ENCODE results near the gene KBTBD4. TPM values are rescaled to one million over a fixed set of nuclear protein-coding genes. Genes with fewer than 3 reads are reported as not detected.
"Not testable (repeated sequence)": the region's sequence is repeated elsewhere in the genome, so short reads cannot be mapped to it uniquely, and the experiment has no call there.

The KBTBD4 gene
- polyA plus RNA-seq, 1 donor from 2014 or later: 79.5 TPM

DNA sequence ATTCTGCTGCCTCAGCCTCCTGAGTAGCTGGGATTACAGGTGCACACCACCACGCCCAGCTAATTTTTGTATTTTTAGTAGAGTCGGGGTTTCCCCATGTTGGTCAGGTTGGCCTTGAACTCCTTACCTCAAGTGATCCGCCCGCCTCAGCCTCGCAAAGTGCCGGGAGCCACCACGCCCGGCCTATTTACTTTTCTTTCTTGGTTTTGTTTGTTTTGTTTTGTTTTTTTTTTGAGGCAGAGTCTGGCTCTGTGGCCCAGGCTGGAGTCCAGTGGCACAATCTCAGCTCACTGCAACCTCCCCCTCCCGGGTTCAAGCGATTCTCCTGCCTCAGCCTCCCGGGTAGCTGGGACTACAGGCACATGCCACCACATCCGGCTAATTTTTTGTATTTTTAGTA lies 21.8 kb downstream of the KBTBD4 start:
- H3K36me3 ChIP-seq (ENCODE audit: insufficient read depth, low read length); H3K79me2 ChIP-seq (replicated peaks; ENCODE audit: insufficient read depth, low read length); H3K9me3 ChIP-seq (ENCODE audit: low read length); H2AFZ ChIP-seq (ENCODE audit: low read depth, low read length); H3K9me2 ChIP-seq (ENCODE audit: insufficient read depth, low read length); H4K20me1 ChIP-seq (ENCODE audit: insufficient read depth); H3K4me2 ChIP-seq (ENCODE audit: low read length); H3F3A ChIP-seq (ENCODE audit: insufficient read depth, low read length, poor library complexity, severe bottlenecking); H3K4me3 ChIP-seq (ENCODE audit: low read length); H3K27me3 ChIP-seq (ENCODE audit: insufficient read depth, low read depth, low read length); H3K9ac ChIP-seq (ENCODE audit: low read length); H3K27ac ChIP-seq (ENCODE audit: low read length): not testable (repeated sequence)

DNA sequence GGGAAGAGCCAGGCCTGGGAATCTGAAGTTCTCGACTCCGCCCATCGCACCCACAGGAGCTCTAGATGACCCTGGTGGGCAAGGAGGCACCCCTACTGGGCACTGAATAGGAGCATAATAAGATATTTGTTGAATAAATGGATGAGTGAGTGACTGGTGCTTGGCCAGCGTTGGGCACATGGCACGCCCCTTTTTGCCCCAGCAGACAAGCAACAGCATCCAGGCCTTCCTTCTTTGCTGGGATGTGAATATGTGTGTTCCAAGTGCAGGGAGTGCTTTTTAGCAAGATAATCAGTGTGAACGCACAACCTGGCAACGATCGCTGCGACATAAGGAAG lies 25.4 kb downstream of the KBTBD4 start:
- H3F3A ChIP-seq (ENCODE audit: insufficient read depth, low read length, poor library complexity, severe bottlenecking): no peaks in the 10 kb centered on the region
- H4K20me1 ChIP-seq (ENCODE audit: insufficient read depth): no peaks in the 10 kb centered on the region
- peak overlapping the region; percentile 22 for H3K4me2 ChIP-seq (ENCODE audit: low read length)
- peak overlapping the region; percentile 87 for H3K27ac ChIP-seq (ENCODE audit: low read length)
- TF ChIP-seq EP300 (conservative IDR thresholded peaks at IDR 0.05; ENCODE audit: poor library complexity, severe bottlenecking) (peak; percentile 23), SMC3 (conservative IDR thresholded peaks at IDR 0.05; ENCODE audit: poor library complexity) (peak; percentile 36), RAD21 (conservative IDR thresholded peaks at IDR 0.05) (peak; percentile 12)
- TF ChIP-seq, protein P1, sequence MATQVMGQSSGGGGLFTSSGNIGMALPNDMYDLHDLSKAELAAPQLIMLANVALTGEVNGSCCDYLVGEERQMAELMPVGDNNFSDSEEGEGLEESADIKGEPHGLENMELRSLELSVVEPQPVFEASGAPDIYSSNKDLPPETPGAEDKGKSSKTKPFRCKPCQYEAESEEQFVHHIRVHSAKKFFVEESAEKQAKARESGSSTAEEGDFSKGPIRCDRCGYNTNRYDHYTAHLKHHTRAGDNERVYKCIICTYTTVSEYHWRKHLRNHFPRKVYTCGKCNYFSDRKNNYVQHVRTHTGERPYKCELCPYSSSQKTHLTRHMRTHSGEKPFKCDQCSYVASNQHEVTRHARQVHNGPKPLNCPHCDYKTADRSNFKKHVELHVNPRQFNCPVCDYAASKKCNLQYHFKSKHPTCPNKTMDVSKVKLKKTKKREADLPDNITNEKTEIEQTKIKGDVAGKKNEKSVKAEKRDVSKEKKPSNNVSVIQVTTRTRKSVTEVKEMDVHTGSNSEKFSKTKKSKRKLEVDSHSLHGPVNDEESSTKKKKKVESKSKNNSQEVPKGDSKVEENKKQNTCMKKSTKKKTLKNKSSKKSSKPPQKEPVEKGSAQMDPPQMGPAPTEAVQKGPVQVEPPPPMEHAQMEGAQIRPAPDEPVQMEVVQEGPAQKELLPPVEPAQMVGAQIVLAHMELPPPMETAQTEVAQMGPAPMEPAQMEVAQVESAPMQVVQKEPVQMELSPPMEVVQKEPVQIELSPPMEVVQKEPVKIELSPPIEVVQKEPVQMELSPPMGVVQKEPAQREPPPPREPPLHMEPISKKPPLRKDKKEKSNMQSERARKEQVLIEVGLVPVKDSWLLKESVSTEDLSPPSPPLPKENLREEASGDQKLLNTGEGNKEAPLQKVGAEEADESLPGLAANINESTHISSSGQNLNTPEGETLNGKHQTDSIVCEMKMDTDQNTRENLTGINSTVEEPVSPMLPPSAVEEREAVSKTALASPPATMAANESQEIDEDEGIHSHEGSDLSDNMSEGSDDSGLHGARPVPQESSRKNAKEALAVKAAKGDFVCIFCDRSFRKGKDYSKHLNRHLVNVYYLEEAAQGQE (IDR thresholded peaks at IDR 0.05; ENCODE audit: borderline replicate concordance): no peak
- H3K4me3 ChIP-seq (ENCODE audit: low read length): peak overlapping the region; percentile 94
- H3K79me2 ChIP-seq (replicated peaks; ENCODE audit: insufficient read depth, low read length): peaks cover 42% of the 10 kb centered on the region
- no peaks in the 10 kb centered on the region for H3K36me3 ChIP-seq (ENCODE audit: insufficient read depth, low read length)
- H3K9me2 ChIP-seq (ENCODE audit: insufficient read depth, low read length): no peaks in the 10 kb centered on the region
- peak overlapping the region; percentile 76 for H3K9ac ChIP-seq (ENCODE audit: low read length)
- no peaks in the 10 kb centered on the region for H3K9me3 ChIP-seq (ENCODE audit: low read length)
- no peaks in the 10 kb centered on the region for H3K27me3 ChIP-seq (ENCODE audit: insufficient read depth, low read depth, low read length)
- peak overlapping the region; percentile 92 for H2AFZ ChIP-seq (ENCODE audit: low read depth, low read length)

DNA sequence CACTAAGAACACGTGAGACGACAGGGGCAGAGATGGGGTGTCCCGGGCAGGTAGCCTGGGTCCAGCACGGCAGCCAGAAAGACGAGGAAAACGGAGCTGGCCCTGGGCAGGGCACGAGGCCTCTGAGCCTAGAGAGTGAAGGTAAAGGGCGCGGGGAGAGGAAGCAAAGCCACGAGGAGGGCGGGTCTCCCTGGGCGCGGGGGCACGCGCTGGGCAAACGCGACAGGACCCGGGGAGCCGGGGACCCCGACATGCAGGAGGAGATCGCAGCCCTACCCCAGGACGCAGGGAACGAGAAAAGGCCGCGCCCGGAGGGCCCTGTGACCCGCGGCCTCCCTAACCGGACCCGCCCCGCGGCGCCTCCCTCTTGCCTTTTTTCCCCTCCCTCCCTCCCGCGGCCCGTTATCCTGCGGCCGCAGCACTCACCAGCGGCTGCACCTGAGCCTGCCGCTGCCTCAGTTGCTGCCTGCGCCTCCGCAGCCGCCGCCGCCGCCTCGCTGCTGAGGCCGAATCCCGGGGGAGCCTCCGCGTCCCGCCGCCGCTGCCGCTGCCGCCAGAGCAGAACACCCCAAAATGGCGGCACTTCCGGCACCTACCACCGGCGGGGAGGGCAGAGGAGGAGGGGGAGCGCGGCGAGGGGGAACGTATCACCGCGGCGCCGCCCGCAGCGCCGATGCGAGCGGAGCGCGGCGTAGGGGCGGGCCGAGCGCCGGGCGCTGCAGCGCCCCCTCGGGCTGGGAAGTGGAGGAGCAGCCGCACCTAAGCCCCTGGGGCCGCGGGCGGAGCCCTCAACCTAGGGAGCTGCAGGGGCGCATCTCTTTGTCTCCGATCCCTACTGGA lies 26.0 kb downstream of the KBTBD4 start, which contains the start of gene CELF1:
CELF1 (minus strand) TSS at position 567 of the 840 bp plus-strand sequence. CDS start 53,609 bp downstream, outside the sequence.
- peak within 1 kb of the TSS; percentile 81 for H3K4me2 ChIP-seq (ENCODE audit: low read length)
- no peaks in the 10 kb centered on the region for H3K36me3 ChIP-seq (ENCODE audit: insufficient read depth, low read length)
- no peaks in the 10 kb centered on the region for H3F3A ChIP-seq (ENCODE audit: insufficient read depth, low read length, poor library complexity, severe bottlenecking)
- H3K9me2 ChIP-seq (ENCODE audit: insufficient read depth, low read length): no peaks in the 10 kb centered on the region
- H3K27me3 ChIP-seq (ENCODE audit: insufficient read depth, low read depth, low read length): no peaks in the 10 kb centered on the region
- no peaks in the 10 kb centered on the region for H4K20me1 ChIP-seq (ENCODE audit: insufficient read depth)
- TF ChIP-seq MXI1 (conservative IDR thresholded peaks at IDR 0.05; ENCODE audit: poor library complexity, severe bottlenecking): peak; percentile 80
- peak; percentile 72 for TF ChIP-seq EP300 (conservative IDR thresholded peaks at IDR 0.05; ENCODE audit: poor library complexity, severe bottlenecking)
- TF ChIP-seq SMC3 (conservative IDR thresholded peaks at IDR 0.05; ENCODE audit: poor library complexity): peak; percentile 73
- TF ChIP-seq EZH2 (IDR thresholded peaks at IDR 0.05; ENCODE audit: borderline replicate concordance, insufficient read depth, low read length, poor library complexity, severe bottlenecking): no peak
- TF ChIP-seq, protein P1 (IDR thresholded peaks at IDR 0.05; ENCODE audit: borderline replicate concordance): no peak
- peak; percentile 75 for TF ChIP-seq TAF1 (IDR thresholded peaks at IDR 0.05; ENCODE audit: low read depth)
- TF ChIP-seq, protein P2, sequence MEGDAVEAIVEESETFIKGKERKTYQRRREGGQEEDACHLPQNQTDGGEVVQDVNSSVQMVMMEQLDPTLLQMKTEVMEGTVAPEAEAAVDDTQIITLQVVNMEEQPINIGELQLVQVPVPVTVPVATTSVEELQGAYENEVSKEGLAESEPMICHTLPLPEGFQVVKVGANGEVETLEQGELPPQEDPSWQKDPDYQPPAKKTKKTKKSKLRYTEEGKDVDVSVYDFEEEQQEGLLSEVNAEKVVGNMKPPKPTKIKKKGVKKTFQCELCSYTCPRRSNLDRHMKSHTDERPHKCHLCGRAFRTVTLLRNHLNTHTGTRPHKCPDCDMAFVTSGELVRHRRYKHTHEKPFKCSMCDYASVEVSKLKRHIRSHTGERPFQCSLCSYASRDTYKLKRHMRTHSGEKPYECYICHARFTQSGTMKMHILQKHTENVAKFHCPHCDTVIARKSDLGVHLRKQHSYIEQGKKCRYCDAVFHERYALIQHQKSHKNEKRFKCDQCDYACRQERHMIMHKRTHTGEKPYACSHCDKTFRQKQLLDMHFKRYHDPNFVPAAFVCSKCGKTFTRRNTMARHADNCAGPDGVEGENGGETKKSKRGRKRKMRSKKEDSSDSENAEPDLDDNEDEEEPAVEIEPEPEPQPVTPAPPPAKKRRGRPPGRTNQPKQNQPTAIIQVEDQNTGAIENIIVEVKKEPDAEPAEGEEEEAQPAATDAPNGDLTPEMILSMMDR (IDR thresholded peaks at IDR 0.05; ENCODE audit: poor library complexity, severe bottlenecking): peak; percentile 99
- peak; percentile 93 for TF ChIP-seq POLR2AphosphoS5 (IDR thresholded peaks at IDR 0.05)
- peak; percentile 74 for TF ChIP-seq RAD21 (conservative IDR thresholded peaks at IDR 0.05)
- peak within 1 kb of the TSS; percentile 94 for H3K9ac ChIP-seq (ENCODE audit: low read length)
- H3K27ac ChIP-seq (ENCODE audit: low read length): peak within 1 kb of the TSS; percentile 91
- H3K9me3 ChIP-seq (ENCODE audit: low read length): no peaks in the 10 kb centered on the region
- peak within 1 kb of the TSS; percentile 92 for H2AFZ ChIP-seq (ENCODE audit: low read depth, low read length)
- H3K79me2 ChIP-seq (replicated peaks; ENCODE audit: insufficient read depth, low read length): peaks cover 48% of the 10 kb centered on the region
- H3K4me3 ChIP-seq (ENCODE audit: low read length): peak within 1 kb of the TSS; percentile 94
